Ishikawa (cell line): ENCODE data around the gene RAB11FIP4.

Source experiments
- CEBPB ChIP-seq: IDR thresholded peaks from 2 replicates; pipeline ENCODE4 v1.6.1; 2012
- CREB1 ChIP-seq: IDR thresholded peaks from 2 replicates; pipeline ENCODE4 v1.6.1; 2012; ENCODE audit warnings: low read depth
- EGR1 ChIP-seq: IDR thresholded peaks from 2 replicates; pipeline ENCODE4 v1.6.1; 2012
- EP300 ChIP-seq: IDR thresholded peaks from 2 replicates; pipeline ENCODE4 v1.6.1; 2012; ENCODE audit warnings: borderline replicate concordance
- FOXM1 ChIP-seq: IDR thresholded peaks from 2 replicates; pipeline ENCODE4 v1.6.1; 2012; ENCODE audit warnings: low read depth, borderline replicate concordance
- MAX ChIP-seq: IDR thresholded peaks from 2 replicates; pipeline ENCODE4 v1.6.1; 2012
- NFIC ChIP-seq: IDR thresholded peaks from 2 replicates; pipeline ENCODE4 v1.6.1; 2012
- RAD21 ChIP-seq: IDR thresholded peaks from 2 replicates; pipeline ENCODE4 v1.6.1; 2012; ENCODE audit warnings: low read depth
- REST ChIP-seq: IDR thresholded peaks from 2 replicates; pipeline ENCODE4 v1.6.1; 2012; ENCODE audit warnings: low read depth, mild to moderate bottlenecking
- TAF1 ChIP-seq: IDR thresholded peaks from 2 replicates; pipeline ENCODE4 v1.6.1; 2012; ENCODE audit warnings: low read depth, mild to moderate bottlenecking
- TCF12 ChIP-seq: IDR thresholded peaks from 2 replicates; pipeline ENCODE4 v1.6.1; 2012; ENCODE audit warnings: low read depth
- TEAD4 ChIP-seq: IDR thresholded peaks from 2 replicates; pipeline ENCODE4 v1.6.1; 2012
- USF1 ChIP-seq: IDR thresholded peaks from 2 replicates; pipeline ENCODE4 v1.6.1; 2012
- YY1 ChIP-seq: IDR thresholded peaks from 2 replicates; pipeline ENCODE4 v1.6.1; 2012; ENCODE audit warnings: low read depth
- ZBTB7A ChIP-seq: IDR thresholded peaks from 2 replicates; pipeline ENCODE4 v1.6.1; 2012; ENCODE audit warnings: low read depth

Gene RAB11FIP4

GRCh38 chr17:31564883-31565301 is 173.4 kb downstream of the RAB11FIP4 start:
- TF ChIP-seq YY1 (no peak), ZBTB7A (no peak), RAD21 (no peak), CREB1 (no peak), MAX (no peak), TAF1 (no peak), NFIC (no peak), TEAD4 (no peak), TCF12 (no peak), USF1 (no peak), REST (no peak), CEBPB (no peak), EP300 (no peak), EGR1 (no peak), FOXM1 (no peak)

- TF ChIP-seq RAD21, result no peak
- TF ChIP-seq ZBTB7A, result no peak
- no peak for TF ChIP-seq EGR1
- no peak for TF ChIP-seq CEBPB
- no peak for TF ChIP-seq TAF1
- TF ChIP-seq USF1, result no peak
- no peak for TF ChIP-seq CREB1
- no peak for TF ChIP-seq FOXM1
- no peak for TF ChIP-seq EP300
- no peak for TF ChIP-seq MAX
- no peak for TF ChIP-seq NFIC
These were observed 174.2 kb downstream of the RAB11FIP4 start for GRCh38 chr17:31565652-31566051.

- no peak for TF ChIP-seq RAD21
- TF ChIP-seq NFIC, result no peak
- TF ChIP-seq TCF12, result no peak
- no peak for TF ChIP-seq TAF1
- TF ChIP-seq FOXM1, result no peak
- no peak for TF ChIP-seq EGR1
- no peak for TF ChIP-seq MAX
- no peak for TF ChIP-seq CREB1
- no peak for TF ChIP-seq TEAD4
- TF ChIP-seq REST, result no peak
- no peak for TF ChIP-seq ZBTB7A
These were observed 174.9 kb downstream of the RAB11FIP4 start for GRCh38 chr17:31566247-31566991.

GRCh38 chr17:31566992-31567373 is 175.5 kb downstream of the RAB11FIP4 start:
- TF ChIP-seq YY1 (no peak), MAX (no peak), CEBPB (no peak), EP300 (no peak), TEAD4 (no peak), ZBTB7A (no peak), CREB1 (no peak), NFIC (no peak), EGR1 (no peak), FOXM1 (no peak), RAD21 (no peak), REST (no peak), USF1 (no peak)
